Head of caudate nucleus (tissue), 42 donors: ENCODE results near the gene SARDH.

ENCODE experiments used
- DNase-seq, 42 donors: peaks; one replicate each; pipeline versions ENCODE4 v3.0.0 to v3.0.0-alpha.2; 2020 to 2021; ENCODE audit warnings: mixed read lengths in 7 of 42
- intact Hi-C: fragments of 100-400 bp; cut with DNase I; formaldehyde crosslinking; loops from one replicate; pipeline ENCODE4 v1.15.0; 2022

The SARDH gene

DNA sequence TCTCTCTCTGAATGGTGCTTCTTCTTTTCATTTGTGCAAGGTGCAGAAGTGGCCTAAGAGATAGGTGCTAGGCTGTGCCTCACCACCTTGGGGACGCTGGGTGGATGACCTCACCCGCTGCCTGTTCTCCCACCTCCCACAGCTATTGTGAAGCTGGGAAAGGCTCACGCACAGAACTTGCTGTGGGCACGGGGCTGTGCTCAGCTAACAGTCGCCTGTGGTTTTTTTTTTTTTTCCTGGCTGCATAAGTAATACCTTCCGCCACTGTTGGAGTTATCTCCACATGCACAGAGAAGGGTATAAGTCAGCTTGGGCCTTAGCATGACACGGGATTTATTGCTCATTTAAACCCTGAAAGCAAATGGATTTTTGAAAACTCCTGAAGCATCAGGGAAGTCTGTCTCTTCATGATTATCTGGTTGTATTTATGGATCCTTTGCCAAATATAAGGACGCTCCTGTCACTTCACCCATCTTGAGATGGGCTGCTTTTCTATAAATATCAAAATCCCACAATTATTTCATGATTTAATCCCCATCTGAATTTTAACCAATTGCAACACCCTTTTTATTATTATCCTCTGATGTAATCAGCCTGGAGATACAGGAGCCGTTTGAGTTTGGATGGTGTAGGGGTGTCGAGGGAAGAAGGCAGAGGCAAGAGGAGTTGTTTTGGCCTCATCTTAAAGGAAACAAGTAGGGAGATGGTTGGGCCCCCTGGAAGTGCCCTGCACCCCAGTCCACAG, 93.0 kb downstream of the SARDH start:
- DNase-seq, result no peak
- intact Hi-C loops, result no loop called here

DNA sequence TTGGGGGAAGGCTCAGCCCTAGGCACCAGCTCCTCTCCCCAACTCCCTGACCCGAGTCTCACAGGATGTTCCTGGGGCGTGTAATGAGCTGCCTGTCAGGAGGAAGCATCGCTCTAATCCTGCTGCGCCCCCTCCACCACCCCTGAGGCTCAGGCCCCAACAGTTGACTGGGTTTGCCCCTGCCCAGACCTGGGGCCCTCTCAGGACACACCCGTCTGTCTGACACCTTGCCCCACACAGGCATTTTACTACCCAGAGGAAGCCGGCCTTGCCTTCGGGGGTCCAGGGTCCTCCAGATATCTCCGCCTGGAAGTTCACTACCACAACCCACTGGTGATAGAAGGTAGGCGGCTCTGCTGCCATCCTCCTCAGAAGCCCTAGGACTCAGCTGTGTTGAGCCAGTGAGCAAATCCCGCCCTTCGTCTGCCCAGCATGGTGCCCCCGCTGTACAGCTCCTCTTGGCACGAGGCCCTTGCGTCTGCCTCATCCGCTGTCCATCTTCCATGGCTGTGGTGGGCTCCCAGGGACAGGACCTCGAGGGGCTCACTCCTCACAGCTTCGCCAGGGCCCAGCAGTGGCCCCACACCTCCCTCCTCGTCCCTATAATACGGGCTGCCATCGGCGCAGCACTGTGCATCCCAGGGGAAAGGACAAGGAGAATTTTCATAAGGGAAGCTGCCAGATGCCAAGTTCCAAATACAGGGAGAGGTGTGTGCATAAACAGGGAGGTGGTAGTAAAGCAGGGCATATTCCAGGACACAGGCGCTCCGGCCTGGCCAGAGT, 94.0 kb downstream of the SARDH start:
- intact Hi-C loops, result no loop called here
- DNase-seq, result no peak

DNA sequence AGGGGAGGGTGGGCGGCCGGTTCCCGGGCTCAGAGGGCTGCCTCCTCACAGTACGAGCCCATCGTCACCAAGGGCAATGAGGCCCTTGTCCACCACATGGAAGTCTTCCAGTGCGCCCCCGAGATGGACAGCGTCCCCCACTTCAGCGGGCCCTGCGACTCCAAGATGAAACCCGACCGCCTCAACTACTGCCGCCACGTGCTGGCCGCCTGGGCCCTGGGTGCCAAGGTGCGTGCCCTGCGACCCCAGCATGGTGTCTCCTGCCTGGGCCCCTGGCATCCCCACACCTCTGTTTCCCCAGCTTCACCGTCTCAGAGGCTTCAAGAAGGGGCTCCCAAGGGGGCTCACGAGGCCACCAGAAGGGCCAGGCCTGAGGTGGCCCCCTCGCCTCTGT, 94.8 kb downstream of the SARDH start:
- intact Hi-C loops, result no loop called here
- DNase-seq, result no peak

DNA sequence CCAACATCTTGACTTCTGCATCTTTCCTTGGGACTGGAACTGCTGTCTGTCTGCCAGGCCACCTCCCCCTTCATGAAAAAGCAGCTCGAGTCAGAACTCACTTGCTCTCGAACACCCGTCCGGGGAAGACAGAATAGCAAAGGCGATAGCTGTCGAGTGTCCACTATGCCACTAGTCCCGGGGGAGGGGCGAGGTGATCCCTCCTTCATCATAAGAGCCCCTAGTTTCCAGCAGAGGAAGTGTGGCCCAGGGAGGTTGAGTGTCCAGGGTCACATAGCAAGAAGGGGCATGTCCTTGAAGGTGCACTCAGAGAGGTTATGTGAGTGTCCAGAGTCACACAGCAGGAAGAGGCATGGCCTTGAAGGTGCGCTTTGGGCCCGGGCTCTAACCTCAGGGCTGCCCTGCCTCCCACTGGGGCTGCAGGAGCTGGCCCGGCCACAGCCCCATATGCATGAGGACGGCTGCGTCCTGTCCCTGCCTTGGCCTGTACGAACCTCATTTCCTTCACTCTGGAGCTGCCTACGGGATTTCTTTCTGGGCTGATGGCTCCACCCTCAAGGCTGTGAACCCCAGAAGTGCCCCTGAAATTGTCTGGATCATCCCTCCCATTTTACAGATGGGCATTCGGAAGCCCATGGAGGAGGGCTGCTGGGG, 95.3 kb downstream of the SARDH start:
- intact Hi-C loops, result no loop called here
- DNase-seq, result no peak

DNA sequence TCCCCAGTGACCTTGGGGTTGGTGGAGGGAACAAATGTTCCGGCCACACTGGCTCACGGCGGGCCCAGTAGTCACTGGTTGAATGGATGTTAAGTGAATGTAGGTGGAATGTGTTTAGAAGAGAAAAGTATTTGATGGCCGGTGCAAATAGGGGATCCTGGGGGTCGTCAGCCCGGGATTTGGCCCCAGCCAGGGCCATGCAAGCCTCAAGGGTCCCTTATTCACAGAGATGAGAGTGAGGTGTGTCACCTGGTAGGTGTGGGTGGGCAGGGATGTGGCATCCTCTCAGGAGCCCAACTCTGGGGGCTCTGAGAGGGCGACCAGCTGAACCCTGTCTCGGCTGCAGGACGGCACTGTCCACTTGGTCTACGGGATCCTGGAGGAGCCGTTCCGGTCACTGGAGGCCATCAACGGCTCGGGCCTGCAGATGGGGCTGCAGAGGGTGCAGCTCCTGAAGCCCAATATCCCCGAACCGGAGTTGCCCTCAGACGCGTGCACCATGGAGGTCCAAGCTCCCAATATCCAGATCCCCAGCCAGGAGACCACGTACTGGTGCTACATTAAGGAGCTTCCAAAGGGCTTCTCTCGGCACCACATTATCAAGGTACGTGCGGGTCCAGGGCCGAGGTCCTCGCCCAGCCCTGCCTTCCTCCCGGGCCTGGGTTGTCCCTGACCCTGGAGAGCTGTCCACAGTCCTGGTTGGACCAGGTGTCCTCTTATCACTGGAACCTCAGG, 96.1 kb downstream of the SARDH start:
- no peak for DNase-seq
- intact Hi-C loops, result no loop called here

DNA sequence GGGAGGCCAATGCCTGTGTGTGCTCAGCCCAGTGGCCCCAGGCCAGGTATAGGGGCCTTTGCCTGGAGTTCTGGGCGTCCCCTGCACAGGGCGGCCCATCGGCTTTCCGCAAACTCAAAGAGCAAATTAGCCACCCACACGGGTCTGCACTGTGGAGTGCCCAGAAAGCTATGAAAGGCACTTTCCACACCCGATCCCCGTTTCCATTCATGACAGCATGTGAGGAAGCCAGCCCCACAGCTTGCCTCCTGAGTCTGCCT, 96.8 kb downstream of the SARDH start:
- no peak for DNase-seq
- intact Hi-C loops, result no loop called here

DNA sequence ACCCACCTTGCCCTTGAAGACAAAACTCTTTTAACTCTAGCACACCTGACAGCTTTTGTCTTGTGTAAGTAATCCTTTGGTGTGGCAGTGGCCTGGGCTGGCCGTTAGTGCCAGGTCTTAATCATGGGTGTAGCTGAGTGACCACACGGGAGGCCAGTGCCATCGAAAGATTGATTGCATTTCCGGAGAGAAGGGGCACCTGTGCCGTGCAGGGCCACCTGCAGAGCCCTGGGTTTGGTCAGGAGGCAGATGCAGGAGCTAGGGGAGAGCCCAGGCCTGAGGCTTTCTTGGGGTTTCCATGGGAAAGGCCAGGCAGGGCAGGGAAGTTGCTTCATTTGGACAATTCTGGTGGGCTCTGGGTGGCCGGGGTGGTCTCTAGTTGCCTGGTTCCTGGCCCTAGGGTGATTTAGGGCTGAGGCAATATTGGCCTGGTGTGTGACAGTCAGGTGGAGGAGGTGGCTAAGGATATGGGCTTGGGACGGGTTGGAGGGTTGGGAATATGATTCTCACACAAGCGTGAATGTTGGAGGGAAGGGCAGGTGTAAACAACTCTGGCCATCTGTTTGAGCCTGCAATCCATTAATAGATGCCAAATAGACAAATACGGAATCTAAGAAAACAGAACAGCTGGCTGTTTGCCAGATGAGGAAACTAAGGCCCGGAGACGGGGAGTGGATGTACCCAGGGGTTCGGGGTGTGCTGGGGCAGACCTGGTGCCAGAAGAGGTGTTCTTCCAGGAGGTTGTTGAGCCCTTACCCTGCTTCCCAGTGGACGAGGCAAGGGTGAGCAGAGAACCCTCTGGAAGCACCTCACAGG, 97.4 kb downstream of the SARDH start:
- intact Hi-C loops, result no loop called here
- DNase-seq, result no peak

DNA sequence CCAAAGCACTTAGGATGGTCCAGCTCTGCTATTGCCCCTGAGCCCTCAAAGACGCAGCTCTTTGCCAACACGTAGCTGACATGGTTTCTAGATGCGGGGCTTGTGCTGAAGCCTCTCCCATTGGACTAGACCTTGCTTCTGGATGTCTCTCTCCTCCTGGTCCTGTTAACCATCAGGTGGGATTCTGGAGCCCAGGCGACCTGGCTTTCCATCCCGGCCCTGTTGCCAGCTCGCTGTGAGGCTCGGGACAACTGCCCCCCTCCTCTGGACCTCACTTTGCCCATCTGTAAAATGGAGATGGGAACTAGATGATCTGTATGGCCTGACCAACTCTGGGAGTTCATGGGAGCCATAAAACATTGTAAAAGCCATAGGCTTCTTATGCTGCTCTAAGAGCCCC, 98.0 kb downstream of the SARDH start:
- DNase-seq, result no peak
- intact Hi-C loops, result no loop called here

DNA sequence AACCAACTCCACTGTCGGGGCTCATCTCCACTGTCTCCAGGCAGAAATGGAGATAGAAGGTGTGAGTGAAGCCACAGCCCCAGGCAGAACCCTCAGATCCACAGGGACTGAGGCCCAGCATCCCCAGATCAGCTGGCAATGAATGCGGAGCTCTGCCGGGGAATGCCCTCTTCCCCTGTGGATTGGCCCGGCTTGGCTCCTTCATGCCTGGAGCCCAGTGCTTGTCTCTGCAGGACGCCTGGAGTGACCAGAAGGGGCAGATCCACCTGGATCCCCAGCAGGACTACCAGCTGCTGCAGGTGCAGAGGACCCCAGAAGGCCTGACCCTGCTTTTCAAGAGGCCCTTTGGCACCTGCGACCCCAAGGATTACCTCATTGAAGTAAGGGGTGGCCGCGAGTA, 98.5 kb downstream of the SARDH start:
- intact Hi-C loops, result no loop called here
- no peak for DNase-seq

DNA sequence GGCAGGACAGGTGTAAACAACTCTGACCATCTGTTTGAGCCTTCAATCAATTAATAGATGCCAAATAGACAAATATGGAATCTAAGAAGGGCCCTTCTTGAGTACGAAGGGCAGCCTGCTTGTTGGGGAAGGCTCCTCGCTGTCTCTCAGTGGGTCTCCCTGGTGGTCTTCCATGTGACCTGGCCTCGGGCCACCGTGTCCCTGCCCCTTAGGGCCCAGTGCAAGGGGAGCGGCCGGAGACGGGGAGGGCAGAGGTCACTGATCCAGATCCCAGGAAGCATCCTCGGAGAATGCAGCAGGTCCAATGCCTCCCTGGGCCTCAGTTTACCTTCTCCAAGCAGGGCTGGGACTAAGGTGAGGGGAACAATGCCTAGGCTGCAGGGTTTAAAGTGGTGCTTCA, 99.4 kb downstream of the SARDH start:
- no peak for DNase-seq
- intact Hi-C loops, result no loop called here

DNA sequence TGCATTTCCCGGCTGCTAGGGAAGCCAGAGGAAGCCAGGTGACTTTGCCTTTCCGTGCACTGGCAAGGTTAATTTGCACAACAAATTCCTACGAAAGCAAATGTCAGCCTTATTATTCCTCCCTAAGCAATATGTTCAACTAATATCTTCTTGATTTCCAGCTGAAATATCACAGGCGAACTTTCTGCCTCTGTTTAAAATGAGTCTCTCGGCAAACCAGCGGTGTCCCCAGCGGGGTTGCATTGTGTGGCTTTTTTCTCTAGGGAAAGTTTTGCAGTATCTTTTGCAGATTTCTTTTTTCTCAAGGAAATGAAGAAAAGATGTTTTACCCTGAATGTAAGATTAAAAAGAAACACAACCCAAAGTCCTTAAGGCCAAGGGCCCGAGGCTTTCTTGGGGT, 100.1 kb downstream of the SARDH start:
- DNase-seq, result no peak
- intact Hi-C loops, result no loop called here

DNA sequence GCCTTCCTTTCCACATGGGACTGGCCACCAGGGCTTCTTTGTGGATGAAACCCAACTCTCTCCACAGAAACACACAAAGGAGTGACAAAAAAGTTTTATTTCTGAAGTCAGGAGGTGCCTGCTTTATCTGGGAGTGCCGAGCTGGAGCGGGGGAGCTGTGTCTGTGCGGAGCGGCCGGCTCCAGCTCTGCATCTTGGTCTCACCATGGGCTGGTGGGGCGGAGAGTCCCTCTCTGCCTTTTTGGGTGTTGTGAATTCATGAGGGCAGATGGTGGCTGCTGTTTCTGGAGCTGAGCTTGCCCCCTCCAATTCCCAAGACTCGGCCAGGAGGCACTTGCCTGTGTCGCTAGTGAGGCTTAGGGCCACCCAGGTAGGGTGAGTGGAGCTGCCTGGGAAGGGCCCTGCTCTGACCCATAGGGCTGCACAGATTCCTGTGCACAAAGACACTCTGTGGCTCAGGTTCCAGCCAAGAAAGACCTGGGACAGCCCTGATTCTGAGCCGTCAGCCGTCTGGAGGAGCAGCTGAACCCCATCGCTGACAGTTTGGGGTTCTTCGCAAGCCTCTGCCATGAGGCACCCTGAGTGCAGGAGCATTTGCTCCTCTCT, 100.6 kb downstream of the SARDH start:
- intact Hi-C loops, result no loop called here

DNA sequence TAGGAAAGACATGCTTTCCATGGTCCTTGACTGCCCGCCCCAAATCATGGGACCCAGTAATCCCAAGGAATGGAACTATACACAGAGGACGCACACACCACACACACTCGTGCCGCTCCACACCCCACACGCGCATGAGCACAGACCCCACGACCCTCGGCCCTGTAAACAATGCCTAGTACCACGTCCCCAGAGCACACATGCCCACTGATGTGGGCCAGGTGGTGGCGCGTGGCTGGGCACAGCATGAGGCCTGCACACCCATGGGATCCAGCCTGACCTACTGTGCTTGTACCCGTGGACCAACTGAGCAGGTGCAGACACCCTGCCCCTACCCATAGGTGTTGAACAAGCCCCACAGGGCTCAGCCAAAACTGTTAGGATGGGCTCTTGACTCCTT, 101.2 kb downstream of the SARDH start:
- DNase-seq, result no peak
- intact Hi-C loops, result no loop called here

More for the DNA sequence above, 100.6 kb downstream of the SARDH start:
- DNase-seq, result no peak

DNA sequence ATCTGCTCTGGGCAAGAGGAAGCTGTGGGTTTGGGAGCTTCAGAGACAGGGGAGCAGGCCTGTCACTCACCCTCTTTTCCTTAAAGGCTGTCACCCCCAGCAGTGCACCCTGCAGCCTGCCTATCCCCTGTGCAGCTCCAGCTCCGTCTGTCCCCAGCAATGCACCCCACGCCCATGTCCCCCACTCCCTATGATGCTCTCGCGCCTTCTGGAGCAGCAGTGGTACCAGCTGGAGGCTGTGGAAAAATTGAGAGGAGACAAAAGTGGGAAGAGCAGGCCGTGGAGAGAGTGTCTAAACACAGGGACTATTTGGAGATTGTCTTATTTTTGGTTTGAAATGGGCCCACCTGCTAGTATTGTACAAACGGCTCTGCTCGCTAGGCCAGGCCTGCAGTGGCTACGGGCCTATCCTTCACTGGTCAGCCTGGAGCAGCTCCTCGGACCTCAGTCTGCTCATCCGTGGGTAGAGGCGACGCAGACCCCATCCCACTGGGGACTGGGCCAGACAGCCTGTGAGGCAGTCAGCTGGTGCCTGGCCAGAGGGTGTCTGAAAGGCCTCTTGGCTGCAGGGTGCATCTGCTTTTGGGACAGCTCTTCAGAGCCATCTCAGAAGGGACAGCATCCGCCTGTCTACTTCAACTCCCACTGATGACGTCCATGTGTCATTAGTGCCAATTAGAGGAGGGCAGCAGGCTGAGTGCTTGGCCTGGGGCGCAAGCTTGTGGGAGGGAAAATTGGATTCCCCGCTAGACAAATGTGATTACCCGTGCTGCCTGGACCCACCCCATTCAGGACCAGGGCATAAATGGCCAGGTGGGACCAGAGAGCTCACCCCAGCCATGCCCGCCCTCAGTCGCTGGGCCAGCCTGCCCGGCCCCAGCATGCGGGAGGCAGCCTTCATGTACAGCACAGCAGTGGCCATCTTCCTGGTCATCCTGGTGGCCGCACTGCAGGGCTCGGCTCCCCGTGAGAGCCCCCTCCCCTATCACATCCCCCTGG, 102.3 kb downstream of the SARDH start, which contains the start of gene DBH:
Gene DBH (plus strand): TSS at position 831 of the 999 bp plus-strand sequence. CDS start 9 bp downstream, at position 840.
- DNase-seq, result no peak
- intact Hi-C loops, result no loop called here

DNA sequence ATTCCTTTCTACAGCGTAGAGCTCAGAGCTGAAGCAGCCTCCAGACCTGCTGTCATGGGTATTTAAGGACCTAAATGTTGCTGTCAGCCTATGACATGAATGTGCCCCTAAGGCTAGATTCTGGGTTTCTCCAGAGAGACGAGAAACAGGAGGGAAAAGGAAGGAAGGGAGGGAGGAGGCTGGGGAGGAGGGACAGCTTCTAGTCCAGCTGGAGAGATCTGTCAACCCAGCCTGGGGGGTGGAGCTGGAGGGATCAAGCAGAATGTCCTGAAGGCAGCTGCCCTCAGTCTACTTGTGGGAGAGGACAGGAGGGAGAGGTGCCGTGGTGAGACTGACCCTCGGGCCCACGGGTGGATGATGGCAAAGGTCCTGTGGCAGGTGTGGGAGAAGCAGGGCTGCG, 103.1 kb downstream of the SARDH start:
- intact Hi-C loops, result no loop called here

DNA sequence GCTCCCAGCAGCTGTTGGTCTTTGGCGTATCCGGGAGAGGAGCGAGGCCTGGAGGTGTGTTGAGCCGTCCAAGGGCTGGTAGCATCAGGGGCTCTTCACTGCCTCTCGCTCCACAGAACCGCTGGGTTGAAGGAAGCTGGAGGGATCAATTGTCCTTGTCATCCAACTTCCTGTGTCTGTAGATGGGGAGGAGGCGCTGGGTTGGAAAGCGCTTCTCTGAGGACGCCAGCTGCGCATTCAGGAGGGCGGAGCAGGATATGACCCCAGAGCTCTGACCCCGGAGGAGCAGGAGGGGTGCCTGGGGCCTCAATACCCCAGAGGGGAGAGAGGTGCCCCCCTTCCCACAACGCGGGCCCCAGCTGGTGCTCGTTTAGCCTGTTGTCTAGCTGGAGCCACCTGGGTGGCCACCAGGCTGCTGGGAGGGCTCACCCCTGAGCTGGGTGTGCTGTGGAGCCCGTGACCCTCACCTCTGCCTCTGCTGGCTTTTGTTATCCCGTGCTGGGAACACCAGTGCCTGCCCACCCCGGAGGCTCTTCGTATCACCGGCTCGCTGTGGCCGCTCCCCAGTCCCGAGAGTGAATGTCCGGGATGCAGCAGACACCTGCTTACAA, 104.0 kb downstream of the SARDH start:
- no peak for DNase-seq
- intact Hi-C loops, result no loop called here

More for the DNA sequence above, 103.1 kb downstream of the SARDH start:
- no peak for DNase-seq

DNA sequence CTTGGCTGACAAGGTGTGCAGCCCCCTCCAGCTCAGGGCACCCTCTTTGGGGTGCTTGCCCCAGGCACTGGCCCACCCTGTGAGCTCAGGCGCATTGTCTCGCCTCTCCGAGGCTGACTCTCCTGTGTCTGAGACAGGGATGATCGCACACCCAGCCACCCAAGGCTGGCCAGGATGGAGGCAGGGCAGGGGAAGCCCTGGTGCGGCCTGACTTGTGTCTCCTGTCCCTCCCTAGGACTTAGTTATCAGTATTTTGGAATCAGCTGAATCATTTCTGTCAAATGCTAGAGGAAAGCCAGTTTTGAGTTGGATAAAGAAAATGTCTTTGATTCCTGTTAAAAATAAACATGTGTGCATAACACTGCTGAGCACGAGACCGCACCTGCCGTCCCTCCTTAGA, 104.5 kb downstream of the SARDH start:
- intact Hi-C loops, result no loop called here
- no peak for DNase-seq
